ENCODE data around the gene CDC45.
"Not testable (repeated sequence)": the region's sequence is repeated elsewhere in the genome, so short reads cannot be mapped to it uniquely, and the experiment has no call there.

CDC45 gene

GRCh38 chr22:19540394-19540793 lies 60.7 kb downstream of the CDC45 start:
- Histone ChIP-seq H3K36me3 (ENCODE audit: insufficient read depth, insufficient read length, low read length) (no peaks in the 10 kb centered on the region), H3K4me1 (ENCODE audit: insufficient read depth, insufficient read length) (no peaks in the 10 kb centered on the region), H3K9me3 (ENCODE audit: insufficient read depth, low read length) (no peaks in the 10 kb centered on the region), H3K4me3 (ENCODE audit: insufficient read length, low read depth) (no peak overlapping the region), H3K9ac (ENCODE audit: insufficient read length, low read depth) (no peak overlapping the region), H3K27me3 (ENCODE audit: insufficient read depth, insufficient read length) (no peaks in the 10 kb centered on the region)
- DNase-seq (ENCODE audit: low read depth, low spot score): no peak
- TF ChIP-seq SUZ12 (IDR thresholded peaks at IDR 0.05; ENCODE audit: extremely low read depth, insufficient read depth, insufficient read length) (no peak), ZNF274 (IDR thresholded peaks at IDR 0.05; ENCODE audit: low read depth, low read length) (no peak), YY1 (IDR thresholded peaks at IDR 0.05; ENCODE audit: insufficient read depth, insufficient read length) (no peak)

GRCh38 chr22:19543970-19544708 lies 64.4 kb downstream of the CDC45 start:
- no peaks in the 10 kb centered on the region for H3K27me3 ChIP-seq (ENCODE audit: insufficient read depth, insufficient read length)
- H3K4me3 ChIP-seq (ENCODE audit: insufficient read length, low read depth): no peak overlapping the region
- DNase-seq (ENCODE audit: low read depth, low spot score): no peak
- TF ChIP-seq SUZ12 (IDR thresholded peaks at IDR 0.05; ENCODE audit: extremely low read depth, insufficient read depth, insufficient read length): no peak
- TF ChIP-seq YY1 (IDR thresholded peaks at IDR 0.05; ENCODE audit: insufficient read depth, insufficient read length): no peak
- no peak for TF ChIP-seq ZNF274 (IDR thresholded peaks at IDR 0.05; ENCODE audit: low read depth, low read length)
- H3K9ac ChIP-seq (ENCODE audit: insufficient read length, low read depth): no peak overlapping the region
- no peaks in the 10 kb centered on the region for H3K36me3 ChIP-seq (ENCODE audit: insufficient read depth, insufficient read length, low read length)
- no peaks in the 10 kb centered on the region for H3K9me3 ChIP-seq (ENCODE audit: insufficient read depth, low read length)
- peaks cover 3% of the 10 kb centered on the region for H3K4me1 ChIP-seq (ENCODE audit: insufficient read depth, insufficient read length)

- DNase-seq (ENCODE audit: low read depth, low spot score): no peak
- no peaks in the 10 kb centered on the region for H3K9me3 ChIP-seq (ENCODE audit: insufficient read depth, low read length)
- peaks cover 3% of the 10 kb centered on the region for H3K4me1 ChIP-seq (ENCODE audit: insufficient read depth, insufficient read length)
- no peak overlapping the region for H3K4me3 ChIP-seq (ENCODE audit: insufficient read length, low read depth)
- H3K36me3 ChIP-seq (ENCODE audit: insufficient read depth, insufficient read length, low read length): no peaks in the 10 kb centered on the region
- H3K9ac ChIP-seq (ENCODE audit: insufficient read length, low read depth): no peak overlapping the region
- TF ChIP-seq YY1 (IDR thresholded peaks at IDR 0.05; ENCODE audit: insufficient read depth, insufficient read length) (no peak), ZNF274 (IDR thresholded peaks at IDR 0.05; ENCODE audit: low read depth, low read length) (no peak), SUZ12 (IDR thresholded peaks at IDR 0.05; ENCODE audit: extremely low read depth, insufficient read depth, insufficient read length) (no peak)
- no peaks in the 10 kb centered on the region for H3K27me3 ChIP-seq (ENCODE audit: insufficient read depth, insufficient read length)
Observed at GRCh38 chr22:19545935-19546207, 66.2 kb downstream of the CDC45 start.

DNA sequence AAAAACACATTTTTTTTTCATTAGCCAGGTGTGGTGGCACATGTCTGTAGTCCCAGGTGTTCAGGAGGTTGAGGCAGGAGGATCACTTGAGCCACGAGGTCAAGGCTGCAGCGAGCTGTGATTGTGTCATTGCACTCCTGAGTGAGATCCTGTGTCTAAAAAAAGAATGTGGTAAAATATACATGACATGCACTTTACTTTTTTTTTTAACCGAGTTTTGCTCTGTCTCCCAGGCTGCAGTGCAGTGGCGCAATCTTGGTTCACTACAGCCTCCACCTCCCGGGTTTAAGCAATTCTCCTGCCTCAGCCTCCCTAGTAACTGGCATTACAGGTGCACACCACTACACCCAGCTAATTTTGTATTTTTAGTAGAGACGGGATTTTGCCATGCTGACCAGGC lies 67.0 kb downstream of the CDC45 start:
- Histone ChIP-seq H3K4me1 (ENCODE audit: insufficient read depth, insufficient read length) (peaks cover 3% of the 10 kb centered on the region), H3K4me3 (ENCODE audit: insufficient read length, low read depth) (no peak overlapping the region), H3K9me3 (ENCODE audit: insufficient read depth, low read length) (no peaks in the 10 kb centered on the region), H3K9ac (ENCODE audit: insufficient read length, low read depth) (no peak overlapping the region), H3K36me3 (ENCODE audit: insufficient read depth, insufficient read length, low read length) (no peaks in the 10 kb centered on the region), H3K27me3 (ENCODE audit: insufficient read depth, insufficient read length) (no peaks in the 10 kb centered on the region)
- TF ChIP-seq YY1 (IDR thresholded peaks at IDR 0.05; ENCODE audit: insufficient read depth, insufficient read length) (no peak), SUZ12 (IDR thresholded peaks at IDR 0.05; ENCODE audit: extremely low read depth, insufficient read depth, insufficient read length) (no peak), ZNF274 (IDR thresholded peaks at IDR 0.05; ENCODE audit: low read depth, low read length) (no peak)
- no peak for DNase-seq (ENCODE audit: low read depth, low spot score)

- no peaks in the 10 kb centered on the region for H3K27me3 ChIP-seq (ENCODE audit: insufficient read depth, insufficient read length)
- H3K9me3 ChIP-seq (ENCODE audit: insufficient read depth, low read length): no peaks in the 10 kb centered on the region
- peaks cover 3% of the 10 kb centered on the region for H3K4me1 ChIP-seq (ENCODE audit: insufficient read depth, insufficient read length)
- TF ChIP-seq YY1 (IDR thresholded peaks at IDR 0.05; ENCODE audit: insufficient read depth, insufficient read length): no peak
- no peak for TF ChIP-seq SUZ12 (IDR thresholded peaks at IDR 0.05; ENCODE audit: extremely low read depth, insufficient read depth, insufficient read length)
- no peaks in the 10 kb centered on the region for H3K36me3 ChIP-seq (ENCODE audit: insufficient read depth, insufficient read length, low read length)
- no peak overlapping the region for H3K4me3 ChIP-seq (ENCODE audit: insufficient read length, low read depth)
- H3K9ac ChIP-seq (ENCODE audit: insufficient read length, low read depth): no peak overlapping the region
- DNase-seq (ENCODE audit: low read depth, low spot score): no peak
Observed at GRCh38 chr22:19547620-19548019, 67.9 kb downstream of the CDC45 start.

GRCh38 chr22:19548427-19548826 lies 68.7 kb downstream of the CDC45 start:
- not testable (repeated sequence) for H3K4me1 ChIP-seq (ENCODE audit: insufficient read depth, insufficient read length); DNase-seq (ENCODE audit: low read depth, low spot score); H3K27me3 ChIP-seq (ENCODE audit: insufficient read depth, insufficient read length); H3K36me3 ChIP-seq (ENCODE audit: insufficient read depth, insufficient read length, low read length); H3K4me3 ChIP-seq (ENCODE audit: insufficient read length, low read depth); H3K9me3 ChIP-seq (ENCODE audit: insufficient read depth, low read length); H3K9ac ChIP-seq (ENCODE audit: insufficient read length, low read depth)

GRCh38 chr22:19548964-19549363 lies 69.2 kb downstream of the CDC45 start:
- H3K4me1 ChIP-seq (ENCODE audit: insufficient read depth, insufficient read length): peaks cover 3% of the 10 kb centered on the region
- no peaks in the 10 kb centered on the region for H3K36me3 ChIP-seq (ENCODE audit: insufficient read depth, insufficient read length, low read length)
- H3K4me3 ChIP-seq (ENCODE audit: insufficient read length, low read depth): no peak overlapping the region
- peaks cover 8% of the 10 kb centered on the region; the same call in 1 of the 2 replicates for H3K9me3 ChIP-seq (ENCODE audit: insufficient read depth, low read length)
- TF ChIP-seq SUZ12 (IDR thresholded peaks at IDR 0.05; ENCODE audit: extremely low read depth, insufficient read depth, insufficient read length) (no peak), ZNF274 (IDR thresholded peaks at IDR 0.05; ENCODE audit: low read depth, low read length) (no peak), YY1 (IDR thresholded peaks at IDR 0.05; ENCODE audit: insufficient read depth, insufficient read length) (no peak)
- no peaks in the 10 kb centered on the region for H3K27me3 ChIP-seq (ENCODE audit: insufficient read depth, insufficient read length)
- H3K9ac ChIP-seq (ENCODE audit: insufficient read length, low read depth): no peak overlapping the region
- no peak for DNase-seq (ENCODE audit: low read depth, low spot score)

DNA sequence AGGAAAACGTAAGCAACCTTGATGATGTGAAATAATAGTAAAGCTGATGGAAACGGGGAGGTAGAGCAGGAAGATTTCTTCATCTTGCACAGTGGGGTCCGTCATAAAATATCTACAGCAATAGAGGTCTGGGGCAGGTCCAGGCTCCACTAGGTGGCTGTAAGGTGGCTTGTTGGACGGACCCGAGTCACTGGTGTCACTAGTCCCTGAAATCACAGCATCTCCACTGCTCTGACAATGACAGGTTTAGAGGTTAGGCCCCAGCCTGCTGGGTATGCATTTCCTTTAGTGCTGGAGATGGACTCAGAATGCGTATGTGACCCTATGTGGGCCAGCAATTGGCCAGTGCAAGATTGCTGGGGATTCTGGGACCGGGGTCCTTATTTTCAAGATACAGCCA lies 69.7 kb downstream of the CDC45 start:
- Histone ChIP-seq H3K4me1 (ENCODE audit: insufficient read depth, insufficient read length) (peaks cover 3% of the 10 kb centered on the region), H3K36me3 (ENCODE audit: insufficient read depth, insufficient read length, low read length) (no peaks in the 10 kb centered on the region), H3K4me3 (ENCODE audit: insufficient read length, low read depth) (no peak overlapping the region), H3K9ac (ENCODE audit: insufficient read length, low read depth) (no peak overlapping the region), H3K9me3 (ENCODE audit: insufficient read depth, low read length) (peaks cover 8% of the 10 kb centered on the region; the same call in 1 of the 2 replicates), H3K27me3 (ENCODE audit: insufficient read depth, insufficient read length) (no peaks in the 10 kb centered on the region)
- TF ChIP-seq ZNF274 (IDR thresholded peaks at IDR 0.05; ENCODE audit: low read depth, low read length) (no peak), SUZ12 (IDR thresholded peaks at IDR 0.05; ENCODE audit: extremely low read depth, insufficient read depth, insufficient read length) (no peak), YY1 (IDR thresholded peaks at IDR 0.05; ENCODE audit: insufficient read depth, insufficient read length) (no peak)
- no peak for DNase-seq (ENCODE audit: low read depth, low spot score)

Measured in NT2/D1 (cell line).